GM21381 (cell line): Measurements from ENCODE around the gene GK.
A peak's percentile ranks its signal among the peaks of the same experiment; 100 is the strongest.
"Not testable (repeated sequence)": the region's sequence is repeated elsewhere in the genome, so short reads cannot be mapped to it uniquely, and the experiment has no call there.

Experiments
- ATAC-seq: cut with Tn5 transposase; IDR thresholded peaks from one replicate; pipeline ENCODE4 v1.9.1; 2021; ENCODE audit warnings: mild to moderate bottlenecking, moderate library complexity; ENCODE audit not compliant: unreplicated experiment

The GK gene

GRCh38 chrX:30693999-30694650 is 40.9 kb downstream of the GK start:
- no peak for ATAC-seq

GRCh38 chrX:30702736-30703135 is 49.5 kb downstream of the GK start:
- no peak for ATAC-seq

- ATAC-seq: no peak
Observed at GRCh38 chrX:30706216-30706775, 53.1 kb downstream of the GK start.

DNA sequence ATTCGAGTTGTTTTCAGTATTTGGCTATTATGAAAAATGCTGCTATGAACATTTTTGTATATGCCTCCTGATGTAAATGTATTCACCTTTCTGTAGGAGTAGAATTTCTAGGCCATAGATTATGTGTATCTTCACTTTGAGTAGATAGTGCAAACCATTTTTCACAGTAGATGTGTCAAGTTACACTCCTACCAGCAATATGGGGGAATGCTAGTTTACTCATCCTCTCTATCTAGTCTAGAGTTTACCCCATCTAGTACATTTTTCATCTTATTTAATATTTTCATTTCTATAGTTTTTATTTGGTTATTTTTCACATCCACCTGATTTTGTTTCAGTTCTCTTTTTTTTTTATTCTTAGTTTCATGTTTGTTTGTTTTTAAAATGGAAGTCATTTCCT is 59.0 kb downstream of the GK start:
- ATAC-seq: no peak

GRCh38 chrX:30713061-30713525 is 59.9 kb downstream of the GK start:
- ATAC-seq: peak; percentile 95

DNA sequence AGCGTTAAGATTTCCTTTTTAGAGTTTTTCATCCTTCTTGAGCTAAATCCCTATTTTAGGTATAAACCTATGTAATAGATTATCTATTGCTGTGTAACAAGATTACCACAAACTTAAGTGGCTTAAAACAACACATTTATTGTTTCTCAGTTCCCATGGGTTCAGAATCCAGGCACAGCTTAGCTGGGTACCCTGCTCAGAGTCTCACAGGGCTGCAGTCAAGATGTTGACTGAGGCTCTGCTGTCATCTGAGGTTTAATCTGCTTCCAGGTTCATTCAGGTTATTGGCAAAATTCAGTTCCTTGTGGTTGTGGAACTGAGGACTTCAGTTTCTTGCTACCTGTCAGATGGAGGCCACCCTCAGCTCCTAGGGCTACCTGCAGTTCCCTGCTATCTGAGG is 60.9 kb downstream of the GK start:
- peak; percentile 45 for ATAC-seq

- no peak for ATAC-seq
Observed at GRCh38 chrX:30715976-30716375, 62.8 kb downstream of the GK start.

GRCh38 chrX:30733852-30734660 is 80.8 kb downstream of the GK start:
- ATAC-seq: no peak

GRCh38 chrX:30734782-30735181 is 81.6 kb downstream of the GK start:
- no peak for ATAC-seq

GRCh38 chrX:30735839-30736238 is 82.6 kb downstream of the GK start:
- peak; percentile 86 for ATAC-seq

DNA sequence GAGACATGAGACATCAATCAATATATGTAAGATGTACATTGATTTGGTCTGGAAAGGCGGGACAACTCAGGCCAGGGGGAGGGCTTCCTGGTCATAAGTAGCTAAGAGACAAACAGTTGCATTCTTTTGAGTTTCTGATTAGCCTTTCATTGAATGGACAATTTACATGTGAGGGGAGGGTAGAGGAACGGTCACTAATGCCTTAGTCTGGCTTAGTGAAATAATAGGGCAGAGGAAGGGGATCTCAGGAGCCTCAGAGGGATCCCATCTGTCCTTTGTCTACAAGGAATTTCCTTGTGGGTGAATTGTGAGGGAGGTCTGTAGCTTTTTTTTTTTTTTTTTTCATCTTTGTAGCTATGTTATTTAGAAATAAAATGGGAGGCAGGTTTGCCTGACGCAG is 88.3 kb downstream of the GK start:
- ATAC-seq: no peak

- ATAC-seq: no peak
Observed at GRCh38 chrX:30748342-30748960, 95.2 kb downstream of the GK start.

GRCh38 chrX:30751497-30751896 is 98.3 kb downstream of the GK start:
- no peak for ATAC-seq

GRCh38 chrX:30762755-30763154 is 109.5 kb downstream of the GK start:
- ATAC-seq: no peak

- not testable (repeated sequence) for ATAC-seq
Observed at GRCh38 chrX:30773764-30774163, 120.5 kb downstream of the GK start.

GRCh38 chrX:30777575-30777974 is 124.4 kb downstream of the GK start:
- no peak for ATAC-seq

DNA sequence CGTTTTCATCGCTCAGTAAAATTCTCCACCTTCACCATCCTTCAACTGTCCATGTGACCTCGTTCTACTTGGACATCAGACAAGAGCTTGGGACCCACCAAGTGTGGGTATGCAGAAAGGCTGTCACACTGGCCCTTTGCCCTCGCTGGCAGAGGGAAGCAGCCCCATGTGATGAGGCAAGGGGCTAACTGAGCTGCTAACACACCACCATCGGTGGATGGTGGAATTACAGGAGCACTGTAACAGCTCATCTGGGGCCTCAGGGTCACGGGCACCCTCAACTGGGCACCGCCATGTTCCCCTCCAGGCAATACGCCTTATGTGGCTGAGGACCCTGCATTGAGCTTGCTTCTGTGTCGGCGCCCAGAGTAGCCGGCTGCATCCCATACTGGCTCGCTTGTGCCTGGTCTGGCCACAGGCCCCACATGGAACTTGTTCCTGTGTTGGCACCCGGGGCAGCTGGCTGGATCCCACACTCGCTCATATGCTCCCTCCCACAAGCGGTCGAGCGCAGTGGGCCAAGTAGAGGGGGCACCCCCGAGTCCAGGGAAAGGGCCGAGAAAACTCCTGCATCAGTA is 126.3 kb downstream of the GK start:
- no peak for ATAC-seq
